Keratinocyte (primary cell): Measurements from ENCODE around the gene HEPHL1. TPM values are rescaled to one million over a fixed set of nuclear protein-coding genes. Genes with fewer than 3 reads are reported as not detected.
A peak's percentile ranks its signal among the peaks of the same experiment; 100 is the strongest.

Experiments
- DNase-seq: peaks from one replicate; pipeline ENCODE4 v3.0.0-alpha.2; 2011; ENCODE audit warnings: low read depth, missing footprints, low spot score
- FAIRE-seq: peaks from 2 replicates; lab custom pipeline; 2011; peaks lifted over from hg19 to GRCh38; lab: Jason Lieb, UNC
- H2AFZ ChIP-seq: 2 replicates; pipeline ENCODE4 v1.6.0; 2012; ENCODE audit warnings: low read length, control low read depth, inconsistent platforms; ENCODE audit not compliant: control insufficient read depth
- H3K27ac ChIP-seq: 2 replicates; pipeline ENCODE4 v1.5.1; 2011; ENCODE audit warnings: low read length; ENCODE audit not compliant: control insufficient read depth, insufficient read depth
- H3K27me3 ChIP-seq: 3 replicates; pipeline ENCODE4 v1.6.0; 2011; ENCODE audit warnings: low read length; ENCODE audit not compliant: control insufficient read depth, insufficient read depth; ENCODE audit errors: extremely low read depth
- H3K36me3 ChIP-seq, 2 experiments: 2 replicates in 1 of 2; 3 replicates in 1 of 2; pipeline ENCODE4 v1.5.1; 2011; ENCODE audit warnings: low read length in 2 of 2, mild to moderate bottlenecking in 1 of 2; ENCODE audit not compliant: control insufficient read depth in 2 of 2, insufficient read depth in 2 of 2; ENCODE audit errors: extremely low read depth in 1 of 2
- H3K4me1 ChIP-seq: 3 replicates; pipeline ENCODE4 v1.5.1; 2011; ENCODE audit warnings: low read length; ENCODE audit not compliant: control insufficient read depth, insufficient read depth; ENCODE audit errors: extremely low read depth
- H3K4me2 ChIP-seq: 3 replicates; pipeline ENCODE4 v1.6.0; 2011; ENCODE audit warnings: low read depth, low read length; ENCODE audit not compliant: control insufficient read depth, insufficient read depth; ENCODE audit errors: extremely low read depth
- H3K4me3 ChIP-seq, 3 experiments: fragments of 200-600 bp in 1 of 3; sonication (generic) in 1 of 3; 2 replicates in 2 of 3; 3 replicates in 1 of 3; pipeline ENCODE4 v1.5.1; 2011 to 2016; ENCODE audit warnings: low read length in 3 of 3, mild to moderate bottlenecking in 3 of 3, control low read depth in 2 of 3, inconsistent platforms in 1 of 3, low read depth in 1 of 3, mixed read lengths in 1 of 3, mixed run types in 1 of 3, moderate library complexity in 1 of 3; ENCODE audit not compliant: control insufficient read depth in 2 of 3, insufficient read depth in 2 of 3; ENCODE audit errors: extremely low read depth in 1 of 3
- H3K79me2 ChIP-seq: 2 replicates; pipeline ENCODE4 v1.6.0; 2012; ENCODE audit warnings: low read length; ENCODE audit not compliant: control insufficient read depth, insufficient read depth
- H3K9ac ChIP-seq: 3 replicates; pipeline ENCODE4 v1.6.0; 2011; ENCODE audit warnings: low read length; ENCODE audit not compliant: control insufficient read depth, insufficient read depth; ENCODE audit errors: extremely low read depth
- H3K9me1 ChIP-seq: 3 replicates; pipeline ENCODE4 v1.6.0; 2011; ENCODE audit warnings: low read length; ENCODE audit not compliant: control insufficient read depth, insufficient read depth; ENCODE audit errors: extremely low read depth
- H3K9me3 ChIP-seq: 2 replicates; pipeline ENCODE4 v1.5.1; 2012; ENCODE audit warnings: low read depth, low read length; ENCODE audit not compliant: control insufficient read depth
- H4K20me1 ChIP-seq: 3 replicates; pipeline ENCODE4 v1.6.0; 2011; ENCODE audit warnings: low read length; ENCODE audit not compliant: control insufficient read depth, insufficient read depth; ENCODE audit errors: extremely low read depth
- EZH2 ChIP-seq: IDR thresholded peaks from one replicate; pipeline ENCODE4 v1.6.1; 2012; ENCODE audit warnings: inconsistent platforms, mild to moderate bottlenecking, low read length, moderate library complexity
- dilution Hi-C: fragments of 300-500 bp; cut with MboI; formaldehyde crosslinking; loops from one replicate; pipeline ENCODE4 v1.7.0; 2020; ENCODE audit warnings: low sequenced_read_pairs; ENCODE audit not compliant: extremely low pct_ligation_motif_present
- polyA plus RNA-seq, 5 experiments: library from polyadenylated mRNA; depleted of rRNA in 3 of 5; stranded (reverse) in 3 of 5; stranded (forward) in 1 of 5; unstranded in 1 of 5; fragments of >200 nt; gene quantifications; 1 replicate in 1 of 5; 2 replicates in 3 of 5; 3 replicates in 1 of 5; pipeline versions ENCODE4 v1.2.1 to v1.2.3, GENCODE V29; 2011 to 2012; ENCODE audit warnings: missing spikeins in 2 of 5, low read depth in 1 of 5, low replicate concordance in 1 of 5
- TF ChIP-seq, protein P1 (sequence below), 3 experiments: IDR thresholded peaks in 1 of 3; conservative IDR thresholded peaks in 1 of 3; optimal IDR thresholded peaks in 1 of 3; 2 replicates in 2 of 3; 3 replicates in 1 of 3; pipeline versions ENCODE3 to v1.5.1; 2011; ENCODE audit warnings: low read length in 3 of 3, mild to moderate bottlenecking in 3 of 3, moderate library complexity in 2 of 3, control low read depth in 1 of 3, inconsistent platforms in 1 of 3; ENCODE audit not compliant: insufficient read depth in 2 of 3; ENCODE audit errors: extremely low read depth in 1 of 3

Gene HEPHL1
- polyA plus RNA-seq, 1 donor (not counting 4 experiments of a cell fraction or from before 2014, with no cell fraction given) = 138 TPM

DNA sequence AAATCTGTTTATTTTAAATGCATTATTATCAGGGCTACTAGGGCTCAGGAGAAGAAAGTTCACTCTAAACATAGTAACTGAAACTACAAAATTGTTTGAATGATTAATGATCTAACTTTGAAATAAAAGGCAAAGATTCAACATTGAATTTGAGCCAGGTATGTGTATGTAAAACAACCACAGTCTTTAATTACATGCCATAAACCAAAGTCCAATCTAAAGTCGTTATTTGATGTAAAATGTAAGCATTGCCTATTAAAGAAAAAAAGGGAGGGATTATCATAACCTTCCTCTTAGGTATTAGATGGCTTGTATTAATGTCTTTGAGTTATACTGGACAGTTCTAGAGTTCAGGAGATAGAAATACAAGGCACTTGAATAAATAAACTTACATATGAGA, 82.3 kb downstream of the HEPHL1 start:
- dilution Hi-C loops = no loop called here
- Histone ChIP-seq H3K27me3 (no peaks in the 10 kb centered on the region), H3K9me3 (no peaks in the 10 kb centered on the region), H3K27ac (no peak overlapping the region), H2AFZ (no peak overlapping the region), H4K20me1 (no peaks in the 10 kb centered on the region), H3K4me2 (no peak overlapping the region), H3K4me3 (no peak overlapping the region), H3K9ac (no peak overlapping the region), H3K36me3 (peaks cover 0 to 6% of the 10 kb centered on the region in 2 experiments), H3K79me2 (no peaks in the 10 kb centered on the region), H3K9me1 (no peaks in the 10 kb centered on the region), H3K4me1 (peaks cover 23% of the 10 kb centered on the region)
- FAIRE-seq (no peak), DNase-seq (no peak)
- TF ChIP-seq, protein P1, sequence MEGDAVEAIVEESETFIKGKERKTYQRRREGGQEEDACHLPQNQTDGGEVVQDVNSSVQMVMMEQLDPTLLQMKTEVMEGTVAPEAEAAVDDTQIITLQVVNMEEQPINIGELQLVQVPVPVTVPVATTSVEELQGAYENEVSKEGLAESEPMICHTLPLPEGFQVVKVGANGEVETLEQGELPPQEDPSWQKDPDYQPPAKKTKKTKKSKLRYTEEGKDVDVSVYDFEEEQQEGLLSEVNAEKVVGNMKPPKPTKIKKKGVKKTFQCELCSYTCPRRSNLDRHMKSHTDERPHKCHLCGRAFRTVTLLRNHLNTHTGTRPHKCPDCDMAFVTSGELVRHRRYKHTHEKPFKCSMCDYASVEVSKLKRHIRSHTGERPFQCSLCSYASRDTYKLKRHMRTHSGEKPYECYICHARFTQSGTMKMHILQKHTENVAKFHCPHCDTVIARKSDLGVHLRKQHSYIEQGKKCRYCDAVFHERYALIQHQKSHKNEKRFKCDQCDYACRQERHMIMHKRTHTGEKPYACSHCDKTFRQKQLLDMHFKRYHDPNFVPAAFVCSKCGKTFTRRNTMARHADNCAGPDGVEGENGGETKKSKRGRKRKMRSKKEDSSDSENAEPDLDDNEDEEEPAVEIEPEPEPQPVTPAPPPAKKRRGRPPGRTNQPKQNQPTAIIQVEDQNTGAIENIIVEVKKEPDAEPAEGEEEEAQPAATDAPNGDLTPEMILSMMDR (optimal IDR thresholded peaks at IDR 0.05 in 1 of 3, IDR thresholded peaks at IDR 0.05 in 1 of 3, conservative IDR thresholded peaks at IDR 0.05 in 1 of 3; ENCODE audit: extremely low read depth in 1 of 3, insufficient read depth in 2 of 3, low read length in 3 of 3) = no peak
- TF ChIP-seq EZH2 = no peak

DNA sequence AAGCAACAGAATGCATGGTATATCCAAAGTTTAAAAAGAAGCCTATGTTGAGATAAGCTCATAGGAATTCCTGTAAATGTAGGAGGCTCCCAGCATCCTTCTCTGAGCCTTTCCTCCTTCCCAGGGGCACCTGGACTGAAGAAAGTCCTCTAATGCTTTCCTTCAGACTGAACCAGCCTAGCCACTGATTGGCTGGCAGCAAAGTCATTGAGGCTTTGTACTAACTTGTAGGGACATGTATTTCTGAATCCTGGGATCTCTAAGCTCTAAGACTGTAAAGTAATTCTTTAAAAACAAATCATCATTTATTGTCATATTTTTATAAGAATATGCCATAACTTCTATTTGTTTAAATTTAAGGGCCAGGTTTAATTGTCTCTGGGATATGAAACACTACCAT, 83.6 kb downstream of the HEPHL1 start:
- Histone ChIP-seq H3K4me2 (no peak overlapping the region), H3K79me2 (no peaks in the 10 kb centered on the region), H3K27ac (no peak overlapping the region), H3K27me3 (no peaks in the 10 kb centered on the region), H3K9ac (no peak overlapping the region), H3K4me1 (peaks cover 23% of the 10 kb centered on the region), H3K9me1 (no peaks in the 10 kb centered on the region), H4K20me1 (no peaks in the 10 kb centered on the region), H3K4me3 (no peak overlapping the region), H3K36me3 (peaks cover 0 to 6% of the 10 kb centered on the region in 2 experiments), H3K9me3 (no peaks in the 10 kb centered on the region), H2AFZ (no peak overlapping the region)
- FAIRE-seq (peak; percentile 75), DNase-seq (no peak)
- dilution Hi-C loops = no loop called here
- TF ChIP-seq EZH2 = no peak
- TF ChIP-seq, protein P1 (optimal IDR thresholded peaks at IDR 0.05 in 1 of 3, IDR thresholded peaks at IDR 0.05 in 1 of 3, conservative IDR thresholded peaks at IDR 0.05 in 1 of 3; ENCODE audit: extremely low read depth in 1 of 3, insufficient read depth in 2 of 3, low read length in 3 of 3) = no peak
